HG03139 (cell line): ENCODE data around the gene EHBP1.

Experiments used
- ATAC-seq: cut with Tn5 transposase; IDR thresholded peaks from one replicate; pipeline ENCODE4 v1.9.1; 2021; ENCODE audit not compliant: unreplicated experiment

The EHBP1 gene

DNA sequence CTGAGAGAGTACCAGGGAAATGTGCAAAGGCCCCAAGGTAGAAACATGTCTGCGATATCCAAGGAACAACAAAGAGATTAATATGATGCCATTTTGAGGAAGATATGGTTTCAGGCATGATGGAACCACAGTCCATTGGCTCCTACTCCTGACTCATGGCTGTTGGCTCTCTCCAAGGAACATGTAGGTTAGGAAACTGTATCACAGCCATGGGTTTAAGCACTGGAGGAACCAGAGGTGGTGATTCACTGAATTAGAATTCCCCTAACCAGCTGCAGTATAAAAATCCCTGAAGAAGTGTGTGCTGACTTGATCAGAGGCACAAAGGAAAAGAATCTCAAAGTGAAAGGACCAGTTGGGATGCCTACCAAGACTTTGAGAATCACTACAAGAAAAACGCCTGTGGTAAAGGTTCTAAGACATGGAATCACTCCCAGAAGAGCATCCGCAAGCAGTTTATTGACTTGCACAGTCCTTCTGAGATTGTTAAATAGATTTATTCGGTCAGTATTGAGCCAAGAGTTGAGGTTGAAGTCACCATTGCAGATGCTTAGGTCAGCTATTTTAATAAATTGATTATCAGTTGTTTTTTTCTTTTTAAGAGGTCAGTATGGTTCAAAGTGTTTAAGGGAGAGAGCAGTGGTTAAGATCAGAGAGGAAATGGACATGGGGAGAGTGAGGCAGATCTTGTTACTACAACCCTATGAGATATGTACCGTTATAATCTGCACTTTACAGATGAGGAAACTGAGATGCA, 234.4 kb downstream of the EHBP1 start:
- no peak for ATAC-seq

DNA sequence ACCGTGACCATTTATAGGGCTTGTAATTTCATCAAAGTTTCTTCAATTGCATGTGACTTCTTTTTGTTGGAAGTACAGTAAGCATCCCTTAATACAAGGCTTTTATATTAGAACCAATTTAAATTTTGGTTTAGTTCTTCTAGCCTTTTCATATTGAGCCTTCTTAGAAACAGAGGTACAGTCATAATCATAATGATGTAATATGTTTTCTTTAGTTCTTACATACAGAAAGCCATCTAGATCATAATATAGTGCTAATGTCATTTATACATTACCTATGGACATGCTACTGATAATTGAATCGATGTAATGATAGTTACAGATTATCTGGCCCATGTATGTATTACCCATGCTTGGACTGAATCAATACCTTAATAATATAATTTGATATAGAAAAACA, 235.2 kb downstream of the EHBP1 start:
- ATAC-seq = no peak

DNA sequence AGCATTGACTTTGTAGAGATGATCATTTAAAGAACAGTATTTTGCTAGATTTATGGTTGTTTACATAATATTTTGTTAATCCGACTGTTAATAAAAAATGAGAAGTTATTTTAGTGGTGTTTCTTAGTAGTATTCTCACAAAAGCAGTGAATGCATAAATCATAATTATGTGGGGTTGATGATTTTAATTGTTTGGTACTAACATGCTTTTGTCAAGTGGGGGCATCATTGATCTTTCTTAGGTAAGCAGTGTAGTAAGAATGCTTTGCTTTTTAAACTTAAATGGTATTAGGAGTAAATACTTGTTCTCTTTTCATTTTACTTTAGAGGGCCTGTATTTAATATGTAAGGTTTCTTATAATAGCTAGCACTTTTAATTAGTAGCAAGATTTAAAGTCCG, 235.9 kb downstream of the EHBP1 start:
- no peak for ATAC-seq

- no peak for ATAC-seq
Observed at GRCh38 chr2:62944362-62944761, 238.8 kb downstream of the EHBP1 start.

DNA sequence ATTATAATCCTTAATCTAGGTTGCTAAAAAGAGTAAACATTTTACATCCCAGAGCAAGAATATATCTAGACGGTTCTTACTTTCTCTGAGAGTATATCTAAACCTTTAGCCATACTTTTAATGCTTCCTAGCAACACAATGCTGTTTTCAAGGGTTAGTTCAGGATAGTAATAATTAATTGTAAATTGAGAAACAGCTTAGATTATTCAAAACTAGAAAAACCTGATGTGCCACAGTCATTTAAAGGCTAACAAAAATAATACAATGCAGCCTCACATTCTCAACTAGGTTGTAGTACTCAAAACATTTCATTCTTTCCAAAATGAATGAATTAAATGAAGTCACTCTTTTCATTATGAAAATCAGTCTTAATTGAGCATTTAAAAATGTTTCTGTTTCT, 241.9 kb downstream of the EHBP1 start:
- no peak for ATAC-seq

GRCh38 chr2:62956651-62957050, 251.1 kb downstream of the EHBP1 start:
- no peak for ATAC-seq

DNA sequence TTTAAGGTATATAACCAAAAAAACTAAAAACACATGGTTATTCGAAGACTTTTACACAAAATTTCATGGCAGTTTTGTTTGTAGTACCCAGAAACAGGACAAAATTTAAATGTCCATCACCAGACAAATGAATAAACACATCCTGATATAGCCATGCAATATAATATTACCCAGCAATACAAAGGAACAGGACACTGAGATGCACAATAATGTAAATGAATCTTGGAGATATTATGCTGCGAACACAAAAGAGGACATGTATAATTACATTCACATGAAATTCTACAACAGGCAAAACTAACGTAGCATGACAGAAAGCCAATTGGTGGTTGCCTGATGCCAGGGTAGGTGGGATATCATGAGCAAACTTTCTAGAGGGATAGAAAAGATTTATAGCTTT, 252.7 kb downstream of the EHBP1 start:
- no peak for ATAC-seq

DNA sequence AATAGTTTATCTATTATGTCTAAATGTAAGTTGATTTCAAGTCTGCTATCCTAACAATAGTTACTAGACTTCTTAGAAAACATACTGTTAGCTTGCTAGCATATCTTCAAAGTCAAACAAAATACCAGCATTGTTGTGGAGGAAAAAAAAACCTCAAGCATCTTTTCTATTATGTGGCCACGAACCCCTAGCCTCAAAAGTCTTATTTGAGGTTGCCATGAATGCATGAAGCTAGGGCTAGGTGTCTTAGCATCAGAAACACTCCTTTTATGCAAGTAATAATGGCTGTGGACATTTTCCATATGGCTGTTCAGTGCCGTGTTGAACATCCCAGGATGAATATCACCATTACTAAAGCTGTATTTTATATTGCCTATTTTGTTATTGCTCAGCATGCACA, 258.5 kb downstream of the EHBP1 start:
- no peak for ATAC-seq

GRCh38 chr2:62964671-62965070, 259.2 kb downstream of the EHBP1 start:
- no peak for ATAC-seq

GRCh38 chr2:62966991-62967390, 261.5 kb downstream of the EHBP1 start:
- ATAC-seq = no peak

GRCh38 chr2:62968168-62968567, 262.7 kb downstream of the EHBP1 start:
- no peak for ATAC-seq

DNA sequence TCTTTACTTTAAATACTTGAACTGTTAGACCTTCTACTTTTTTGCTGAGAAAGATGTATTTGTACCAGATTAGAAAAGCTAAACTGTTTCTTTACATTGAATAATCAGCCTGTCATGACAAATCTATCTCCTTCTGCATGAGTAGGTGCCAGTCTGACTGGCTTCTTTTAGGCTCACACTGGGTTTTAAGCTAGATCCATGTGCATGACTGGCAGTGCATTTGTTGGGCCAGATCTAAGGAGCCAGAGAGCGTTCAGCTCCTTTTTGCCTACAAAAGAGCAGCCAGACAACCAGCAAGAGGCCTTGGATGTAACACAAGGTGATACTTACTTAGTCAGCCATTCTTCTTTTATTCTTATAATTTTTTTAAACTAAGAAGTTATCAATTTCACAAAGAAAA, 263.2 kb downstream of the EHBP1 start:
- no peak for ATAC-seq

- ATAC-seq = no peak
Observed at GRCh38 chr2:62971936-62972335, 266.4 kb downstream of the EHBP1 start.

DNA sequence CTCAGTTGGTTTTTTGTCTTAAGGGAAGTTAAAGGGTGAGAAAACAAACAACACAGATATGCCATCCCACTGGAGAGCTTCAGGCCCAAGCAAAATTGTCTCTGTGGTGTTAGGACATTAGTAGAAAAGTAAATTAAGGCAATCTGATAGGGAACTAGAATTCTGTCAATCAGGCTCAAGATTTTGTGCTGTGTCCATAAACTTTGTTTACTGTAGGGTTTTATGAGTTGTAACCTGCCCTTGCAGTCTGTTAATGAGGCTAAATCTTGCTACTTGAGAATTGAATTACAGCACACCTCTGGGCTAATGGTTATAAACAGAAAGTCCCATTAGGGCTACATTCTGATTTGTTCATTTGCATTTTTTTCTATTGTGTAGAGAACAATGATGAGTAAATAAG, 267.1 kb downstream of the EHBP1 start:
- no peak for ATAC-seq

DNA sequence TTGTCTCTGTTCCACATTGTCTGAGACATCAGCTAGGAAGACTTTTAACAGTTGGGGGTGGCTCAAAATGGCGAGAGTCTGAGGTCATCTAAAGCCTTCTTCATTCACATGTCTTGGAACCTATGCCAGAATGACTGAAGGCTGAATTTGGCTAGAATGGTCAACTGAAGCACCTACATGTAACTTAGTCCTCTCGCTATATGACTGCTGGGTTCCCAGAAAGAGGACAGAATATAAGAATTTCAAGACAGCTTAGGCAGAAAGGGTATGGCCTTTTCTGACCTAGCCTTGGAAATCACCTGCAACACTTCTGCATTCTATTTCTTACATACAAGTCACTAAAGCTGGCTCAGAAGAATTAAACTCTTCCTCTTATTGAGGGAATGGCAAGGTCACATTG, 269.5 kb downstream of the EHBP1 start:
- ATAC-seq = no peak

DNA sequence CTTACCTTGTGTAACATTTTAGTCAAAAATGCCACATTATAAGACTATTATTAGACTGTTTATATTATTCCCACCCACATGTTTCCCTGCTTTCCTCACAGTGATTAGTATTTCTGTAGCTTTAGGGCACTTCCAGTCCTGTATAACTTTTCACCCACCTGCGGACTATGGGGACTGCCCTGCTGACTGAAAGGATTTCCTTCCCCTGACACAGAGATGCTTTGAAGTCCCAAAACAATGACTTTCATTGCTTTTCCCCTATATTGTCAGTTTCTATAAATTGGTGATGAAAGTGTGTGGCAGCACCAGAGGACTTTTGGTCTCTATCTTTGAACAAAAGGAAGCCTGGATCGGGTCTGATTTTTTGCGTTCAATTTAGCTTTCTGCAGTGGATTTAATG, 286.1 kb downstream of the EHBP1 start:
- no peak for ATAC-seq

DNA sequence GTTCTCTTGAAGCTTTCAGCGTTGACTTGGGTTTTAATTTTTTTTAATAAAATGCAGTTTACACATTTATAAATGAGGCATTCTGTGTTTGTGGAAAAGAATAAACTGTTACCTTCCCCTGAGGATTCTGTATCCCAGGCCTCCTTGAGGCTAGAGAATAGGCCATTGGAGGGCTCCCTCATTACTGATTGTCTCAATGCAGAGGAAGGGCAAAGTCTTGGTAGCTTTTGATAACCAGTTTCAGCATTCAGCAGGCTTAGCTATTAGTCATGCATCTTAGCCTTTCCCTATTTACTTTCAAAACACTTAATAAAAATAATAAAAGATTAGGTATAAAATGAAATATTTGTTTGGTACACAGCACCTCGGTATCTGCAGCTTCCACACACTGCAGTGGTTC, 287.0 kb downstream of the EHBP1 start:
- no peak for ATAC-seq

GRCh38 chr2:62994206-62994605, 288.7 kb downstream of the EHBP1 start:
- no peak for ATAC-seq

- ATAC-seq = no peak
Observed at GRCh38 chr2:62996534-62997186, 291.1 kb downstream of the EHBP1 start.

- no peak for ATAC-seq
Observed at GRCh38 chr2:62998949-62999348, 293.4 kb downstream of the EHBP1 start.

DNA sequence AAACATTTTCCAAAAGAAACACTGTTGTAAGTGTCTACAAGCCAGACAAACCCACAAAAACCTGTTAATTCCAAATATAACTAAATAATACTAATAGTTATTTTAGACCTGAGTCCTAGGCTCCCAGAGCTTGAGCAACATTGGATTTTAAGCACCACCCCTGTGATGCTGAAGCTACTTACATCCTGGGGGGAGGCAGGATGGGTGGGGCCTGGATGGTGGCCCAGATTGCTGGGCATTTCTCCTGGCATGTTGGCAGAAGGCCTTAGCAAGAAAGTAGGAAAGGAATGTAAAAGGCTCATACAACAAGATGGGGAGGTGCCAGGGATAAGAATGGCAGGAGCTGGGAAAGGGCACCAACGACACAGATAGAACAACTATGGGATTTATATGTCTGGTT, 294.4 kb downstream of the EHBP1 start:
- ATAC-seq = no peak

DNA sequence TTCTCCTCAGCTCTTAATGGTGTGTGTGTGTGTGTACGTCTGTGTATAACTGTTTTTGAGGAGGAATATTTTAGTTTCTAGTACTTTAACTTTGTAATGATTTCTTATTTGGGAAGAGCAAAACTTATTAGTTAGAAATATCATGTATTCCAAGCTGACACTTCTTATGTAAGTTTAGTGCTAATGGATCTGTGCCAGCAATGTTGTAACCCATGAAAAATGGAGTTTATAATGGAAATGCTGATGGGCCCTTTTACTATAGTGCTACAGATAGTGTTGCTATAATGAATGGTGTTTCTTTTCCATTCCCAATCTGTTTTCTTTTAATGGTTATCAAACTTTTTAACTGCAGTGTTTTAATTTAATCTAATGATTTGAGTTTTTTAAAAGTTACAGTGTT, 295.3 kb downstream of the EHBP1 start:
- no peak for ATAC-seq

GRCh38 chr2:63001576-63001975, 296.1 kb downstream of the EHBP1 start:
- ATAC-seq = no peak
